PC-3 (cell line): Measurements from ENCODE around the gene VNN1.

Source experiments
- CTCF ChIP-seq: fragments of 300-600 bp; sonication (generic); conservative IDR thresholded peaks from 2 replicates; pipeline ENCODE4 v1.5.1; 2017; ENCODE audit warnings: antibody characterized with exemption, low read depth, mild to moderate bottlenecking, low read length
- EZH2phosphoT487 ChIP-seq: fragments of 300-600 bp; sonication (generic); IDR thresholded peaks from 2 replicates; pipeline ENCODE4 v1.6.1; 2018; ENCODE audit warnings: mild to moderate bottlenecking, antibody characterized with exemption, low read length, borderline replicate concordance

- TF ChIP-seq CTCF, result no peak
- TF ChIP-seq EZH2phosphoT487, result no peak
Observed at GRCh38 chr6:132671295-132671694, 42.6 kb downstream of the VNN1 start.
